Calu3 (cell line): ENCODE measurements around the gene CRTAC1. TPM values are rescaled to one million over a fixed set of nuclear protein-coding genes. Genes with fewer than 3 reads are reported as not detected.

ENCODE experiments used
- BruUV-seq: library from RNA; stranded (reverse); fragments of 400-500 nt; replicated peaks from 2 replicates; lab custom pipeline; 2021; lab: Mats Ljungman, UMichigan
- CTCF ChIA-PET: fragments of 300-600 bp; sonication (Branson Sonifier 250); formaldehyde crosslinking; loops from one replicate; lab custom pipeline; 2022; ENCODE audit warnings: antibody characterized with exemption; lab: Charles Lee
- DNase-seq: peaks from one replicate; pipeline ENCODE4 v3.0.0; 2022
- H3K27ac Mint-ChIP-seq: one replicate; pipeline ENCODE4 v1.8.0; 2022; ENCODE audit warnings: mixed read lengths; ENCODE audit not compliant: unreplicated experiment
- H3K27me3 Mint-ChIP-seq: one replicate; pipeline ENCODE4 v1.8.0; 2022; ENCODE audit warnings: mixed read lengths; ENCODE audit not compliant: unreplicated experiment
- H3K36me3 Mint-ChIP-seq: one replicate; pipeline ENCODE4 v1.8.0; 2022; ENCODE audit warnings: mild to moderate bottlenecking, moderate library complexity, mixed read lengths; ENCODE audit not compliant: insufficient read depth, unreplicated experiment
- H3K4me1 Mint-ChIP-seq: one replicate; pipeline ENCODE4 v1.8.0; 2022; ENCODE audit warnings: mild to moderate bottlenecking, low read depth, mixed read lengths; ENCODE audit not compliant: unreplicated experiment
- H3K4me3 Mint-ChIP-seq: one replicate; pipeline ENCODE4 v1.8.0; 2022; ENCODE audit warnings: mild to moderate bottlenecking, low read depth, moderate library complexity, mixed read lengths; ENCODE audit not compliant: unreplicated experiment
- H3K9me3 Mint-ChIP-seq: one replicate; pipeline ENCODE4 v1.8.0; 2022; ENCODE audit warnings: low read depth, mixed read lengths; ENCODE audit not compliant: unreplicated experiment
- intact Hi-C: fragments of 100-400 bp; cut with micrococcal nuclease; formaldehyde crosslinking; loops from one replicate; pipeline ENCODE4 v1.10.0; 2022; ENCODE audit not compliant: unreplicated experiment
- total RNA-seq: library from RNA; stranded (reverse); gene quantifications from 2 replicates; pipeline ENCODE4 v1.2.3, GENCODE V29; 2022
- TF ChIP-seq, protein P1 (sequence below): fragments of 200-600 bp; IDR thresholded peaks from one replicate; pipeline ENCODE4 v1.8.0; 2022; ENCODE audit warnings: antibody characterized with exemption; ENCODE audit not compliant: unreplicated experiment

Gene CRTAC1
- total RNA-seq, 1 experiment from 2014 or later: not detected

DNA sequence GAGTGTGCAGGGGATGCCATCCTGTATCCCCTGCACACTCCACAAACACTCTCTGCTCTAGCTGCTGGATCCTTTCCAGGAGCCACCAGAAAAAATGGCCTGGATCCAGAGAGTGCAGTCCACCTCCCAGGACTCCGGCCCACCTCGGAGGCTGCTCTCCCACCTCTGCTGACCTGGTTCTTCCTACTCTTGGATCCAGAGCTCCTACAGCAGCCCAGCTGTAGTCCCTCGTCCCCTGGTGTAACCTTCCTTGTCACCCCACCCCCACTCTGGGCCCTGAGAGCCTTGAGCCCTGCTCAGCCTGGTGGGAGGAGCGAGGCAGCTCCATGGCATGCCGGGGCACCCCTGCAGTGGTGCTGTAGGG lies 126.4 kb downstream of the CRTAC1 start:
- no peak for DNase-seq
- no peaks in the 10 kb centered on the region for H3K36me3 Mint-ChIP-seq
- intact Hi-C loops: no loop called here
- TF ChIP-seq, protein P1, sequence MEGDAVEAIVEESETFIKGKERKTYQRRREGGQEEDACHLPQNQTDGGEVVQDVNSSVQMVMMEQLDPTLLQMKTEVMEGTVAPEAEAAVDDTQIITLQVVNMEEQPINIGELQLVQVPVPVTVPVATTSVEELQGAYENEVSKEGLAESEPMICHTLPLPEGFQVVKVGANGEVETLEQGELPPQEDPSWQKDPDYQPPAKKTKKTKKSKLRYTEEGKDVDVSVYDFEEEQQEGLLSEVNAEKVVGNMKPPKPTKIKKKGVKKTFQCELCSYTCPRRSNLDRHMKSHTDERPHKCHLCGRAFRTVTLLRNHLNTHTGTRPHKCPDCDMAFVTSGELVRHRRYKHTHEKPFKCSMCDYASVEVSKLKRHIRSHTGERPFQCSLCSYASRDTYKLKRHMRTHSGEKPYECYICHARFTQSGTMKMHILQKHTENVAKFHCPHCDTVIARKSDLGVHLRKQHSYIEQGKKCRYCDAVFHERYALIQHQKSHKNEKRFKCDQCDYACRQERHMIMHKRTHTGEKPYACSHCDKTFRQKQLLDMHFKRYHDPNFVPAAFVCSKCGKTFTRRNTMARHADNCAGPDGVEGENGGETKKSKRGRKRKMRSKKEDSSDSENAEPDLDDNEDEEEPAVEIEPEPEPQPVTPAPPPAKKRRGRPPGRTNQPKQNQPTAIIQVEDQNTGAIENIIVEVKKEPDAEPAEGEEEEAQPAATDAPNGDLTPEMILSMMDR: no peak
- no peaks in the 10 kb centered on the region for H3K9me3 Mint-ChIP-seq
- CTCF ChIA-PET: interaction anchor here (1.2 to 1.5 kb wide), 2 partner anchors 11 to 15 kb away, joined by 3 to 4 read pairs; no protein-coding TSS in a partner anchor
- BruUV-seq: no TSS peak
- no peaks in the 10 kb centered on the region for H3K4me1 Mint-ChIP-seq
- H3K4me3 Mint-ChIP-seq: no peak overlapping the region
- peaks cover 30% of the 10 kb centered on the region for H3K27me3 Mint-ChIP-seq
- no peak overlapping the region for H3K27ac Mint-ChIP-seq

DNA sequence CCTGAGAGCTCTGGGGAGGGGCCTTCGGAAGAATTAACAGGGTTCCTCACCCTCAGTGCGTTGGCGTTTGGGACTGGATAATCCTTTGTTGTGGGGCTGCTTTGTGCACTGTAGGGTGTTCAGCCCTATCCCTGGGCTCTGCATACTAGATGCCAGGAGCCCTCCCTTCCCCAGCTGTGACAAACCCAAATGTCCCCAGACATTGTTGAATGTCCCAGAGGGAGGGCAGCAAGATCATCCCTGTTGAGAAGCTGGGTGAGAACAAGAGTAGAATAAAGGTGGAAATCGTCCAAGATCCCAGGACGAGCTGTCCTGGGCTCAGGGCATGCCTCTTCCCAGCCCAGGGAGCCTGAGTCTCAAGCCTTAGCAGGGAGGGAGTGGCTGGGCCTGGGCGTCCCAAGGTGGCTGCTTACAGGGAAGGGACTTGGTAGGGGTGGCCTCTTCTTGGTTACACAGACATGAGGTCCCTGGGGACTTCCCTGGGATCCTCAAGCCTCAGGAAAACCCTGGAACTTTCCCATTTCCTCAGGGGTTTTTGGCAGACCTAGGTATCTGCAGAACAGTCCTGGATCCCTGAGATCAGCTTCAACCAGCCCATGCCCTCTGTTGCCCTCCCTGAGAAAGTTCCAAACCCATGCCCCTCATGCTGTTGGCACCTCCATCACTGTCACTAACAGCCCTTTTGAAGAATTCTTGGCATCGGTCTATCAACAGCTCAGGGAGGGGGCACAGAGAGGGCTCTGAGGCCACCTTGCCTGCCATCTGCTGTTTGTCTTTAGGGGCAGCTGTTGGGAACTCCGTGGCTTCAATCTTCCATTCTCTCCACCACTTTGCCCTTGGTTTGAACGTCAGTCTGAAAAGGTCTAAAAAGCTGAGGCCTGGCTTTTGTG lies 127.0 kb downstream of the CRTAC1 start:
- Mint-ChIP-seq H3K27me3 (peaks cover 30% of the 10 kb centered on the region), H3K27ac (no peak overlapping the region), H3K4me1 (no peaks in the 10 kb centered on the region), H3K9me3 (no peaks in the 10 kb centered on the region), H3K36me3 (no peaks in the 10 kb centered on the region), H3K4me3 (no peak overlapping the region)
- BruUV-seq: no TSS peak
- CTCF ChIA-PET: interaction anchor here (1.2 to 1.5 kb wide), 2 partner anchors 12 to 14 kb away, joined by 3 to 4 read pairs; no protein-coding TSS in a partner anchor
- intact Hi-C loops: no loop called here
- no peak for DNase-seq
- TF ChIP-seq, protein P1: no peak

DNA sequence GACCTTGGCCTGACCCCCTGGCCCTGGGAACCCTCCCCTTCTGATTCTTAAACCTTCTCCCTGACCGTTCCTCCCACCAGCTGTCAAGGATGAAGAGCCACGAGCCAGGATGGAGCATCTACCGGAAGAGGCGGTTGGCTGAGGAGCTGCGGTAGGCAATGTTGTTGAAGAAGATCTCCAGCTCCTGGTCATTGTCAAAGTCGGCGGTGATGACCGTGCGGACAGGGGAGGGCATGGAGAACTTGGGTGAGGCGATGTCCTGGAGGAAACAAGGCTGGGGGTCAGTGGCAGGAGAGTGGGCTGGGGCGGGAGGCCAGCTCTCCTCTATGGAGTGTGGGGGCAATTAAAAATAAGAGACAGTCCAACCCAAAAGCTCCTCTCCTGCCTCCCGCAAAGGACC lies 129.0 kb downstream of the CRTAC1 start:
- Mint-ChIP-seq H3K9me3 (no peaks in the 10 kb centered on the region), H3K4me1 (no peaks in the 10 kb centered on the region), H3K36me3 (no peaks in the 10 kb centered on the region), H3K27me3 (peaks cover 17% of the 10 kb centered on the region), H3K27ac (no peak overlapping the region), H3K4me3 (no peak overlapping the region)
- intact Hi-C loops: no loop called here
- TF ChIP-seq, protein P1: no peak
- CTCF ChIA-PET: no interaction called here
- no TSS peak for BruUV-seq
- no peak for DNase-seq

DNA sequence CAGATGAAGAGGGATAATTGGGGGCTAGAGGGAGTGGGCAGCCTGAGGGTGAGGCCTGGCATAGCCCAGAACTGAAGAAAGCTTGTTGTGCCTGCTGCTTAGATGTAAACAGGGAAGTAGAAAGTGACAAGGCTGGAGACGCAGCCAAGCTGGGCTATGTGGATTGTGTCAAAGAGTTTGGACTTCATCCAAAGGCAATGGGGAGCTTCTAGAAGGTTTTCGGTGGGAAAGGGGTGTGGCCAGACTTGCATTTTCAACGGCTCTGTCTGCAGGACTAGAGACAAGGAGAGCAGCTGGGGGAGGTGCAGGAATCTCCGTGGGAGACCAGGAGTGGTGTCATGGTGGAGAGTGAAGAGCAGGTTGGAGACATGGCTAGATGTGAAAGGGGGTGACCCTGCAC lies 132.0 kb downstream of the CRTAC1 start:
- no peaks in the 10 kb centered on the region for H3K4me1 Mint-ChIP-seq
- no peaks in the 10 kb centered on the region for H3K9me3 Mint-ChIP-seq
- no peaks in the 10 kb centered on the region for H3K36me3 Mint-ChIP-seq
- no peak for DNase-seq
- no TSS peak for BruUV-seq
- TF ChIP-seq, protein P1: no peak
- H3K27ac Mint-ChIP-seq: no peak overlapping the region
- no peaks in the 10 kb centered on the region for H3K27me3 Mint-ChIP-seq
- intact Hi-C loops: no loop called here
- CTCF ChIA-PET: no interaction called here
- no peak overlapping the region for H3K4me3 Mint-ChIP-seq
